ENCODE results near the gene CCNYL1.

- TF ChIP-seq CTCF (conservative IDR thresholded peaks at IDR 0.05) (no peak), EZH2 (IDR thresholded peaks at IDR 0.05; ENCODE audit: low read depth) (no peak)
Observed at GRCh38 chr2:207749873-207750272, 38.4 kb downstream of the CCNYL1 start.

All from PC-9 (cell line).